NCI-H69 (cell line): ENCODE results near the gene ANAPC5.
"Not testable (repeated sequence)": the region's sequence is repeated elsewhere in the genome, so short reads cannot be mapped to it uniquely, and the experiment has no call there.

Source experiments
- DNase-seq: peaks from one replicate; lab custom pipeline; 2025; lab: John Stamatoyannopoulos, UW

The ANAPC5 gene

GRCh38 chr12:121365416-121366062 lies 13.3 kb upstream of the ANAPC5 start:
- DNase-seq, result no peak

- DNase-seq, result peak; percentile 18
These were observed 12.5 kb upstream of the ANAPC5 start for GRCh38 chr12:121364683-121365121.

DNA sequence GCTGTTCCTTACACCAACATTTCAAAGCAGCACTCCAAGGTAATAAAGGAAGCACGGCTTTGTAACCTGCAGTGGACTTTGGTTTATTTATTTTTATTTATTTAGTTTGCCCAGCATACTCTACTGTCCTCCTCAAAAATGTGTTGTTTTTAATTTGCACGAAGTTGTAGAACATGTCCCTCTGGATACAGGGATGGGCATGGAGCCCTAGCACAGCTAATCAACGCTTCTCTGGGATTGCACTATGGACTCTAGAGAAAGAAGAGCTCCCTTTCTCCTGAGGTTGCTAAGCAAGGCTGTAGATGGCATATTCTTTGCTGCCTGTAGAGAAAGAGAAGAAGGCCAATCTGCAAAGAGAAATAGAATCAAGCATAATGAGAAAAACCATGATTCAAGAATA lies 5.9 kb upstream of the ANAPC5 start:
- no peak for DNase-seq

DNA sequence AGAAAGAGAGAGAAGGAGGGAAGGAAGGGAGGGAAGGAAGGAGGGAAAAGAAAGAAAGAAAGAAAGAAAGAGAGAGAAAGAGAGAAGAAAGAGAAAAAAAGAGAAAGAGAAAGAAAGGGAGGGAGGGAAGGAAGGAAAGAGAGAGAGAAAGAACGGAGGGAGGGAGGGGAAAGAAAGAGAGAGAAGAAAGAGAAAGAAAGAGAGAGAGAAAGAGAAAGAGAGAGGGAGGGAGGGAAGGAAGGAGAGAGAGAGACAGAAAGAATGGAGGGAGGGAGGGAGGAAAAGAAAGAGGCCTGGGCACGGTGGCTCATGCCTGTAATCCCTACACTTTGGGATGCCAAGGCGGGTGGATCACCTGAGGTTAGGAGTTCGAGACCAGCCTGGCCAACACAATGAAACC lies 5.1 kb upstream of the ANAPC5 start:
- no peak for DNase-seq

DNA sequence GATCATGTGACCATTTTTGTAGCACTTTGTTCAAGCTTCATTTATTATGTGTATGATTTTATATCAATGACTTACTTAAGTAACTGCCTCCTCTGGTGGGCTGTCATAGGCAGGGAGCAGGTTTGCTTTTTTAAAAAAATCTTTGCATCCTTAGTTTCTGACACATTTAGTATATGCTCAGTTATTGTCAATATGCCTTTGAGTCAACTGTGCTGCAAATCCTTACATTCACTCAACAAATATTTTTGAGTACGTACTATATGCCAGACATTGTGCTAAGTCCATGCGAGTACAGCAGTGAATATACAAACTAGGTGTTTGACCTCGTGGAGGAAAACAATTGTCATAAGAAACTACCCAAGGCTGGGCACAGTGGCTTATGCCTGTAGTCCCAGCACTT lies 4.4 kb upstream of the ANAPC5 start:
- no peak for DNase-seq

- no peak for DNase-seq
These were observed 3.6 kb upstream of the ANAPC5 start for GRCh38 chr12:121355818-121356217.

- DNase-seq, result peak; percentile 95
These were observed 439 bp upstream of the ANAPC5 start for GRCh38 chr12:121352682-121353018.

DNA sequence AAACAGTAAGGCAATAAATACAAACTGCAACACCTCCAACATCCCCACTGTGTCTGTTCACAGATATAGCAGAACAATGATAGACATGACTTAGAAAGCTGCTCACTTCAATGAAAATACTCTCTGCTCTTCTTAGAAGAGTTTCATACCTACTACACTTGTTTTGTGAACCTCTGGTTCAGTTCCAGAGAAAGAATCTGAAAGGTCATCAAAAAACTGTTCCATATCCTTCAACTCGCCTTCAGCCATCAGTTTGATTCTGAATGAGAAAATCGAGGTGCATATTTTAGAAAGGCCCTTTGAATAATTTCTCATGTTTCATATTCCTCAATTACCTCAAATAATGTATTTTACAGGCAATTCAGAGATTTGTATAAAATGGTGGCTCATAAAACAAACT lies 5.5 kb downstream of the ANAPC5 start:
- no peak for DNase-seq

DNA sequence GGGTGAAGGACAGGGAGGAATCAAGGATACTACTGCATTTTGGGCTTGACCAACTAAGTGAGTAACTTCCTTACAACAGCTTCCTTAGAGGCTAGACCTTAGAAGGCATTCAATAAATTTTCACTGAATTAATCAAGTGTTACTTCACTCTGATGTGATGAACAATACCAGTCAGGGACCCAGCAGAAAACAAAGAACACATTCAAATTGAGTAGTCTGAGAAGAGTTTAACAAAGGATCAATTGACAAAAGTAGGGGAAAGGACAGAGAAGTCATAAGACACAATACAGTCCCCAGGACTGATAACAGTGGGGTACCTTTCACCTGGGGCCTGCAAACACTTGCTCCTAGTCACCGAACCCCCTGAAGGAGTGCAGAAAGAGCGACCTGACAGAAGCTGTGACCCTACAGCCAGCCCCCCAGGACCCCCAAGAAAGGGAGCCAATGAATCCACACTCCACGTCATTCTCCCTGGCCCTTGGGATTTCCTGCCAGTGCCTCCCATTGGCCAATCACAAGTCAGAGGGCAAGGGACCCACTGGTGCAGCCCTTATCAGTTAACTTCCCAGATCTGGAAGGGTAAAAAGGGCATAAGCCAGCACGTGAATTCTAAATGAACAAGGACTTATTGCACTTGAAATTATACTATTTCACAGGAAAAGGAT lies 6.9 kb downstream of the ANAPC5 start:
- DNase-seq, result no peak

DNA sequence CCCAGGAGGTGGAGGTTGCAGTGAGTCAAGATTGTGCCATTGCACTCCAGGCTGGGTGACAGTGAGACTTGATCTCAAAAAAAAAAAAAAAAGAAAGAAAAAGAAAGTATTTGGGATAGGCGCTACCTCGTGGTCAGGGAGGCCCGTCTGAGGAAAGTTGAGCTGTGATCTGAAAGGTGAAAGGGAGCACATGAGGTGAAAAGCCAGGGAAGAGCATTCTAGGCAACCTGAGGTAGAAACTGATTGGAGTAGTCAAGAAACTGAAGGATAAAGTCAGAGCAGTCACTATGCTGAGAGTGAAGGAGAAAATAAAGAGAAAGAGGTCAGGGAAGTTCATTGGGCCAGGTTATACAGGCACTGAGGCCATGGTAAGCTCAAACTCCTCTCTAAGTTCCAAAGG lies 7.7 kb downstream of the ANAPC5 start:
- DNase-seq, result no peak

- DNase-seq, result no peak
These were observed 14.8 kb downstream of the ANAPC5 start for GRCh38 chr12:121337416-121337815.

DNA sequence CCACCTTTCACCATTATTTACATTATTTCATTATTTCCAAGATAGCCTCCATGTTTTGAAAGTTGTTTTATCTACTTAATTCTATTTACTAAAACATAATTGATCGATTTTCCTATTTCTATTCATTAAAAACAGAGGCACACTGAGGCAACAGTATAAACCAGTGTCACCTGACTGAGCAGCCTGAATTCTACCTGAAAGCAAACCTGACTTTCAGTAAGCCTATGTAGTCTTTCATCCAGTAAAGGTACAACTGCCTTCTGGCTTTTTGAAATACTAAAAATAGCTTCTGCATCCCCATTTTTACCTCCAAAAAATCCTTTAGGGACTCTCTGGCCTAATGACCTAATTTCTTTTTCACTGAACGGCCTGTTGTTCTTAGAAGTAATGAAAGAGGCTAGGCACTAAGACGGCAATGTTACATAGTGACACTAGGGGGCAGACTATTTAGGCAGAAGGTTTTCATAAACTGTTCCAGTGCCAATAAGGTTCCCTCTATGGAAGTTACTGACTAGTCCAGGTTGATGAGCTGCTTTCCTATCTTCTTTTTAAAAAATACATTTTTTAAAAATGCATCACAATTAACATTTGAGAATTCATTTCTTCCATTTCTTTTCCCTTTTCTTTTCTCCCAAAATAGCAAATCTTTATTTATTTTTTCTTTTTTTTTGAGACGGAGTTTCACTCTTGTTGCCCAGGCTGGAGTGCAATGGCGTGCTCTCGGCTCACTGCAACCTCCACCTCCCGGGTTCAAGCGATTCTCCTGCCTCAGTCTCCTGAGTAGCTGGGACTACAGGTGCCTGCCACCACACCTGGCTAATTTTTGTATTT lies 17.5 kb downstream of the ANAPC5 start:
- DNase-seq, result peak; percentile 84

DNA sequence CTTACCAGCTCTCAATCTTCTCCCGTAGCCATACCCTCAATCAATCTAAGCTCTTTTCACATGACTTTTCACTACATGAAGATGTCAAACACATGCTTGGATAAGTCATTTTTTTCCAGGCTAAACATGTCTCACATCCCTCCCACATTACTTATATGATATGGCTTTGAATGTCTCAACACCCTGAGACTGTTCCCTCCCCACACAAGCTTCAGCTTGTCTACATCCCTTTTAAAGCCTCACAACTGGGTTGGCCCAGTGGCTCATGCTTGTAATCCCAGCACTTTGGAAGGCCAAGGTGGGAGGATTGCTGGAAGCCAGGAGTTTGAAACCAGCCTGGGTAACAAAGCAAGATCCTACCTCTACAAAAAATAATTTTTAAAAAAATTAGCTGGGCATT lies 18.5 kb downstream of the ANAPC5 start:
- no peak for DNase-seq

GRCh38 chr12:121331248-121331647 lies 21.0 kb downstream of the ANAPC5 start:
- DNase-seq, result no peak

DNA sequence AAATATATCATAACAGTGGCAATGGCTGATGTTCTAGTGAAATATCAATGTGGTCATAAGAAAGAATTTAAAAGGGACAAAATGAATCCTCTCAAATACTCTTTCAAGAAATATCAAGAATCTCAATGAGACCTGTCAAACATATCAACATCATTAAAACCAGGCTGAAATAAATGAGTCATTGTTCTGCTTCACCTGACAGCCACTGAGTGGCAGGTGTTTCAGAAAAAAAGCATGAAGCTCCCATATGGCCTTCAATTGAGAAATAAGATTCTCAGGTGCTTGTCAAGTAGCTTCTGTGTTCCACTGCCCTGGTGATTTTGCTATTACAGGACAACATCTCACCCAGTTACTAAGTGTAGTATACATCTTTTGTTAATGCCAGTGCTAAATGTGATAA lies 21.5 kb downstream of the ANAPC5 start:
- DNase-seq, result no peak

DNA sequence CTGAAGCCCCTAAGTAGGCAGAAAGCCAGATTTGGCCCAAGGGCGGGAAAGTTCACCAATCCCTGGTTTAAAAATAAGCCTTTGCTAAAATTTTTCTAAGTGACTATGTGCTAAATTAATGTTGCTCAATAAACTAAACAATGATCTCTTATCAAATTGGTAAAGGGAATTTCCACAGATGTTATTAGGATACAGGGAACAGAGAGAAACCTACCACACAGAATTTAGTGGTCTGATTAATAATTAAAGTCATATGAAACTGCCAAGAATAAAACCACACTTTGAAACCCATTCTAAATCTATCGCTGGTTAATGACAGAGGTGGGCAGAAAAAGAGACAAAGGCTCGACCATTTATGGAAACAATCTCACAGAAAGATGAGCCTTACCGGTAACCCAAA lies 22.0 kb downstream of the ANAPC5 start:
- DNase-seq, result no peak

DNA sequence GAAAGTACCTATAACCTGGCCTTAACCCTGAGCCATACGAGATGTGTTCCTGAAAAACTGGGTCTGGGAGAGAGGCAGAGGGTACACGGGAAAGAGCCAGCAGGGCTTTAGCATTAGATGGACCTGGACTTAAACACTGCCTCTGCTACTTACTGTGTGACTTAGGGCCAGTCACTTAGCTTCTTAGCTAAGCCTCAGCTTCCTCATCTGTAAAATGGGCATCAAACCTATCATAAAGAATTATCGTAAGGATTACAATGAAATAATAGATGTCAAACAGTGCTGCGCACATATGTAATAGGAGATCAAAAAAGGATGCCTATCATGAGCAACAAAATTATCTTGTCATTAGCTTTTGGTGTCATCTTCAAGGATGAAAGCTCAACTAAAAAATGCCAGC lies 23.6 kb downstream of the ANAPC5 start:
- DNase-seq, result no peak

DNA sequence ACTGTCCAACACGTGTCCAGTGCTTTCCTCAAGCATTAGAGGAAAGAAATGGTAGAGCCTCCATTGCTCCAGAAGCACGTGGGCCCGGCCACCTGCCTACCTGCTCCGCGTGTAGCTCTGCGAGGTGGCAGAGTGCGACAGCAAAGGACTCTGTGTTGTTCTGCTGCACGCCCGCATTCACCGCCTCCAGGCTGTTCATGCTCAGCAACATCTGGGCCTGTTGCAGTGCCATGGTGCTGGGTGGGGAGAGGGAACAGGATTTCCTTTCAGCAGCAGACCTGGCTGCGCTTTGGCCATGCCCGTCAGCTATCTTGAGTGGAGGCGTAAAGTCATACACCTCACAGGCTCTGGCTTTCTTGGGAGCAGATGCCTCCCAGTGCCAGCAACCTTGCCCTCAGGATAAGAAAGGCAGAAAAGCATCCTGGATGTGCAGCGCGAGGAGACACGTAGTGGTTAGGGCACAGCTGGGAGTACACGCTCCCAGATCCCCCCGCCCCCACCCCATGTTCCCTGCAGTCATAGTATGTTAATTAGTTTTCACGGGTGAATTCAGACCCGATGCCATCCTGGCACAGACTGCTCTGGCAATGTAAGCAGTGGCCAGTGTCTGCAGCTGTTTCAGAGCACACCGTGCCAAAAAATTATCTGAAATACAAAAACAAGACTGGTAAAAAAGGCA lies 25.1 kb downstream of the ANAPC5 start:
- peak; percentile 32 for DNase-seq

DNA sequence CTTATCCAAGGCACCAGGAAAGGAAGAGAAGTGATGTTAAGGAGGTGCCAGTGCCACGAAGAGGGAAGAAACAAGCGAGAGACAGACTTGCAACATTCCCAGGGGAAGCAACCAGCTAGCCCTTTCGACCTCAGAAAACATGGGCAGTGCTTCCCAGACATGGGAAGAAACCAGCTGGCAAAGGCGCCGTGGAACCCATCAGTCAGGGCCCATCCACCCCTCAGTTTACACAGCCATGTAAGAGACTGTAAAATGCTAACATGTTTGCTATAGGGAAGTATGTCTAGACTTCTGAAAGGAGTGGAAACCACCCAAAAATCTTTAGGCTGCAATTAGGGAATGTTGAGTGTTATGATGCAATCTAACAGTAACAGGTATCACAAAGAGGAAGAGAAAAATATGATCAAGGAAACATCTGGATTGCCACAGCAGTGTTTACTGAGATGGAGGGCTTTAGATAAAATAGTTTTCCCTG lies 26.3 kb downstream of the ANAPC5 start:
- peak; percentile 45 for DNase-seq

DNA sequence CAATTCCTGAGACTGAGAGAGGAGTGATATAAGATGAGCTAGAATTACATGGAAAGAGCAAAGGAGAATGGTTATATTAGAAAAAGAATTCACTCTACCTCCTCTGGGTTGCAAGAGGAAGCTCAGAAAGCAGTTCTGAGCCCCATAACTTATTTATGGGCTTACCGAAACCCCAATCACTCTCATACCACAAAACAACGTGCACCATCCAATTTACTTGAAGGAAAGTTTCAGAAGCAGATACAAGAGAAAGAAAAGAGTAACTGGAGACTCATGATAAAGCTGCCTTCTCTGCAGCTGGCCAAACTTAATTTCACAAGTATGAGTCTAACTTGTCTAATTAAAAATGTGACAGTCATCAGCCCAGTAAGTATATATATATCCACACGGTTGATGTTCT lies 28.3 kb downstream of the ANAPC5 start:
- DNase-seq, result no peak

DNA sequence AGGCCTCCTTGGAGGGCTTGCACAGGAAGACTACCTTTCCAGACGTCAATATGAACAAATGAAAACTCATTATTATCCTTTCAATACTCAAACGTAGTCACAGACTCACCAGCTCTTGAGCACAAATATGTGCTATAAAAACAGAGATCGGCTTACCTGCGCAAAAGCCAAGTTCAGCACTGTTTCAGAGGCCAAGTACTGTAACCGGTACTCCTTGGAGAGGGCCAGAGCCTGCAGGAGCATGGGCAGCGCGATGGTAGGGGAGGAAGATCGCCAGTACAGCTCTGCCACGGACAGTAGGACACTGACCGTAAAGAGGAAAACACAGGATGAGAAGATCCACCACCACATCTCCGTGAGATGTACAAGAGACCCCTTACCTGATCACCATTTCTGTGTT lies 34.1 kb downstream of the ANAPC5 start:
- no peak for DNase-seq

DNA sequence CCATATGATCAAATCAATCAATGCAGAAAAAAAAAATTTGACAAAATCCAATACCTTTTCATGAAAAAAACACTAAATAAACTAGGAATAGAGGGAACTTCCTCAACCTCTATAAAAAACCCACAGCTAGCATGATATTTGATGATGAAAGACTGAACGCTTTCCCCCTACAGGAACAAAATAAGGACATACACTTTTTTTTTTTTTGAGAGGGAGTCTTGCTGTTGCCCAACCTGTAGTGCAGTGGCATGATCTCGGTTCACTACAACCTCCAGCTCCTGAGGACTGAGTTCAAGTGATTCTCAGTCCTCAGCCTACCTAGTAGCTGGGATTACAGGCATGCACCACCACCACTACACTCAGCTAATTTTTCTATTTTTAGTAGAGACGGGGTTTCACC lies 37.8 kb downstream of the ANAPC5 start:
- no peak for DNase-seq

- not testable (repeated sequence) for DNase-seq
These were observed 42.0 kb downstream of the ANAPC5 start for GRCh38 chr12:121310231-121310630.
